ENCODE measurements around the gene PBX1.
A peak's percentile ranks its signal among the peaks of the same experiment; 100 is the strongest.

The PBX1 gene

DNA sequence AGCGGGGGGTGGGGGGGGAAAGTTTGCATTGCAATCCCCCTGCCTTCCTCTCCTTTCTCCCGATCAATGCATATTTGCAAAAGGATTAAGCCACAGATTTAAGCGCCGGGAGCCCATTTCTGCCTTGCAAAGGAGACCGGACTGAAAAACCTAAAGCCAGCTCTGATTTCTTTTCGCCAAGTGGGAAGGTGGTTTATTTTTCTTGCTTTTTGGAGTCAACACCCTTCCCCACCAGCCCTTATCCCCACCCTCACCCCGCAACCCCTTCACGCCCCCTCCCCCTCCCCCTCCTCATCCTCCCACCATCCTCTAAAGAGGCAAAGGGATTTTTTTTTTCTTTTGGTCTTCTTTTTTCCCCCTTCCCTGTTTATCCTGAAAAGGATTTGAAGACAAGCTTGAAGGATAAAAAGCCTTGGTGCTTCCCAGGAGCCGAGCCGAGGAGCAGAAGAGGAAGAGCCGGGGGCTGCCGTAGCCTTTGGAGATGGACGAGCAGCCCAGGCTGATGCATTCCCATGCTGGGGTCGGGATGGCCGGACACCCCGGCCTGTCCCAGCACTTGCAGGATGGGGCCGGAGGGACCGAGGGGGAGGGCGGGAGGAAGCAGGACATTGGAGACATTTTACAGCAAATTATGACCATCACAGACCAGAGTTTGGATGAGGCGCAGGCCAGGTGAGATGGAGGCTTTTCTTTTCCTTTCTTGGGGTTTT lies 513 bp downstream of the PBX1 start:
- no peak for ATAC-seq (replicated peaks; ENCODE audit: extremely low read depth, poor library complexity, severe bottlenecking)
- no peak overlapping the region for H3K27ac Mint-ChIP-seq (ENCODE audit: low read depth)

DNA sequence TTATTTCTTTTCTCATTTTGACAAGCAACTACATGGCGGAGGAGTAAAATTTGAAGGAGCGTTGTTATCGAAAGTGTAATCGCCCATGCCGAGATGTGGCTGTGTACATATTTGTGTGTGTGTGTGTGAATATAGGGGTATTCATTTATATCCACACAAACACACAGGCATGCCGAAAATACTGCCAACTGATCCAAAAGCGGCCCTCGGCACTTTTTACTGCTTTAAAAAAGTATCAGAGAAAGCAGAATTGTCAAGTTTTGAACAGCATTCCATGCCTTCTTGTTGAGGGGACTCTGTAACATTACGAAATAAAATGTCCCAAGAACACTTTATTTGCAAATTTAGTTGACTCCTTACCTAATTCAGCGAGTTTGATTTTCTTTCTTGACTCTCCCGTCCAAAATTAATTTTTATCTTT lies 1.1 kb downstream of the PBX1 start:
- Mint-ChIP-seq H3K27ac (ENCODE audit: low read depth) (no peak overlapping the region), H3K27me3 (peaks cover 17% of the 10 kb centered on the region), H3K4me1 (no peaks in the 10 kb centered on the region), H3K9me3 (no peaks in the 10 kb centered on the region), H3K4me3 (peak overlapping the region; percentile 67), H3K36me3 (ENCODE audit: insufficient read depth) (peaks cover 4% of the 10 kb centered on the region)
- DNase-seq (ENCODE audit: low spot score in 2 of 2) (no peak), ATAC-seq (replicated peaks; ENCODE audit: extremely low read depth, poor library complexity, severe bottlenecking) (no peak)

More for the DNA sequence above, 513 bp downstream of the PBX1 start:
- peak overlapping the region; percentile 67 for H3K4me3 Mint-ChIP-seq
- no peaks in the 10 kb centered on the region for H3K9me3 Mint-ChIP-seq
- H3K27me3 Mint-ChIP-seq, result peaks cover 17% of the 10 kb centered on the region
- H3K4me1 Mint-ChIP-seq, result no peaks in the 10 kb centered on the region
- no peak for DNase-seq (ENCODE audit: low spot score in 2 of 2)
- H3K36me3 Mint-ChIP-seq (ENCODE audit: insufficient read depth), result peaks cover 4% of the 10 kb centered on the region

DNA sequence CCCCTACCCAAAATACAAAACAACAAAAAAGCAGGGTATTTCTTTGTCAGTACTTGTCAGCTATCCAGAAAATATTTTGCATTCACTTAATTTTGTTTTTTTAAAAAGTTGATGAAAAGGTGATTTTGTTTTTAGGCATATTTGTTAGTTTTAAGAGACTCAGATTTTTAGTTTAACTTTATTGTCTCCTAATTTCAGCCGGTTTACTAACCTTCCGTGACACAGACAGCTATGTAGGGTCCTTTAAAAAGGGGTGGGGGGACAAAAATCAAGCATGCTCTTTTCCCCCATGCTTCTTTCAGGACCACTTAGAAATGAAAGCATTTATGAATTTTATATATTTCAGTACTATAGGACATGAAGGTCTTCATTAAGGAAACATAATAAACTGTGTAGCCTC lies 1.6 kb downstream of the PBX1 start:
- Mint-ChIP-seq H3K4me1 (no peaks in the 10 kb centered on the region), H3K36me3 (ENCODE audit: insufficient read depth) (peaks cover 4% of the 10 kb centered on the region), H3K4me3 (peak overlapping the region; percentile 67), H3K27ac (ENCODE audit: low read depth) (no peak overlapping the region), H3K9me3 (no peaks in the 10 kb centered on the region), H3K27me3 (peaks cover 17% of the 10 kb centered on the region)
- DNase-seq (ENCODE audit: low spot score in 2 of 2) (no peak), ATAC-seq (replicated peaks; ENCODE audit: extremely low read depth, poor library complexity, severe bottlenecking) (no peak)

DNA sequence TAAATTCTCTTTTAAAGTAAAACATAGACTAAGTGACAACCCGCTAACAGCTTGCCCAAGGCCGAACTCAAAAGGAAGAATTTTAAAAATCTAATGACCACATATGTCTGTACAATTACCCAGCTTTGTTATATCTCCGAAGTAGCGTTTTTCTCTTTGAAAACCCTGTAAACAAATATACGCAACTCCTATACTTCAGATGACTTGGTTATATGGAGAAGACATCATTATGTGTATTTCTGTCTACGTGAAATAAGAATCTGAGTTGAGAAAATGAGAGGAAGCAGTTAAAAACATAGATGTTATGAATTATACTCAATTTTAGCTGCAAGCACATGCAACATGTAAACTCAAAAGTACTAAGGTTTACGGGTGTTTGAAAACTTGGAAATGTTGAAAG lies 2.0 kb downstream of the PBX1 start:
- no peaks in the 10 kb centered on the region for H3K9me3 Mint-ChIP-seq
- ATAC-seq (replicated peaks; ENCODE audit: extremely low read depth, poor library complexity, severe bottlenecking), result no peak

GRCh38 chr1:164561472-164561871 lies 2.5 kb downstream of the PBX1 start:
- Mint-ChIP-seq H3K4me3 (no peak overlapping the region), H3K4me1 (no peaks in the 10 kb centered on the region), H3K36me3 (ENCODE audit: insufficient read depth) (peaks cover 4% of the 10 kb centered on the region), H3K27ac (ENCODE audit: low read depth) (no peak overlapping the region), H3K9me3 (no peaks in the 10 kb centered on the region), H3K27me3 (peaks cover 17% of the 10 kb centered on the region)
- ATAC-seq (replicated peaks; ENCODE audit: extremely low read depth, poor library complexity, severe bottlenecking), result no peak
- DNase-seq (ENCODE audit: low spot score in 2 of 2), result no peak

More for the DNA sequence above, 2.0 kb downstream of the PBX1 start:
- Mint-ChIP-seq H3K4me3 (peak overlapping the region; percentile 67), H3K27me3 (peaks cover 17% of the 10 kb centered on the region), H3K27ac (ENCODE audit: low read depth) (no peak overlapping the region), H3K4me1 (no peaks in the 10 kb centered on the region), H3K36me3 (ENCODE audit: insufficient read depth) (peaks cover 4% of the 10 kb centered on the region)
- no peak for DNase-seq (ENCODE audit: low spot score in 2 of 2)

- H3K4me1 Mint-ChIP-seq, result no peaks in the 10 kb centered on the region
- H3K4me3 Mint-ChIP-seq, result no peak overlapping the region
- DNase-seq (ENCODE audit: low spot score in 2 of 2) (no peak), ATAC-seq (replicated peaks; ENCODE audit: extremely low read depth, poor library complexity, severe bottlenecking) (no peak)
- H3K27ac Mint-ChIP-seq (ENCODE audit: low read depth), result no peak overlapping the region
- H3K36me3 Mint-ChIP-seq (ENCODE audit: insufficient read depth), result peaks cover 4% of the 10 kb centered on the region
- no peaks in the 10 kb centered on the region for H3K9me3 Mint-ChIP-seq
- peaks cover 17% of the 10 kb centered on the region for H3K27me3 Mint-ChIP-seq
Measured at GRCh38 chr1:164562061-164562460, 3.1 kb downstream of the PBX1 start.

GRCh38 chr1:164562511-164562910 lies 3.5 kb downstream of the PBX1 start:
- H3K9me3 Mint-ChIP-seq, result no peaks in the 10 kb centered on the region
- peaks cover 4% of the 10 kb centered on the region for H3K36me3 Mint-ChIP-seq (ENCODE audit: insufficient read depth)
- H3K27me3 Mint-ChIP-seq, result peaks cover 17% of the 10 kb centered on the region
- ATAC-seq (replicated peaks; ENCODE audit: extremely low read depth, poor library complexity, severe bottlenecking), result no peak
- no peak for DNase-seq (ENCODE audit: low spot score in 2 of 2)
- H3K4me1 Mint-ChIP-seq, result no peaks in the 10 kb centered on the region
- no peak overlapping the region for H3K27ac Mint-ChIP-seq (ENCODE audit: low read depth)
- H3K4me3 Mint-ChIP-seq, result no peak overlapping the region

DNA sequence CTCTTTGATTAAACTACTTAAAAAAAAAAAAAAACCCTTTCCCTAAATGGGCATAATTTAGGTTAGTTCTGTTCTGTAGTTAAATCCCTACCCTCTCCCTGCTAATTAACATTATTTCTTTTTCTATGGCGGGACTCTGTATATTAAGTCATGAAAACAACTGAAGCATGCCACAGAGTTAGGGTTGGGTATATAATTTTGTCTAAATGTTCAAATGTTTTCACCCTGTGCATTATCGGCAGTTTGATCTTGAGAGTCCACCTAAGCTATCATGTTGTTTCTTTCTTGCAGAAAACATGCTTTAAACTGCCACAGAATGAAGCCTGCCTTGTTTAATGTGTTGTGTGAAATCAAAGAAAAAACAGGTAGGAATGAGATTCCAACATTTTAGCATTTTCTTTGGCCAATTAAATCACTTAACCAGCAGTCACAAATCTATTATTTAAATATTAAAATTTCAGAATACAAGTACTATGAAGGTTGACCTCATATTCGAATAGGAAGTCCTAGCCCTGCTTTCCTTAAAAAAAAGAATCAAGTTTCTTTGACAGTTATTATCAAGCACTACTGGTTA lies 4.0 kb downstream of the PBX1 start:
- Mint-ChIP-seq H3K36me3 (ENCODE audit: insufficient read depth) (peaks cover 4% of the 10 kb centered on the region), H3K4me1 (no peaks in the 10 kb centered on the region), H3K27ac (ENCODE audit: low read depth) (no peak overlapping the region), H3K27me3 (peaks cover 17% of the 10 kb centered on the region), H3K9me3 (no peaks in the 10 kb centered on the region), H3K4me3 (no peak overlapping the region)
- ATAC-seq (replicated peaks; ENCODE audit: extremely low read depth, poor library complexity, severe bottlenecking), result no peak
- no peak for DNase-seq (ENCODE audit: low spot score in 2 of 2)

DNA sequence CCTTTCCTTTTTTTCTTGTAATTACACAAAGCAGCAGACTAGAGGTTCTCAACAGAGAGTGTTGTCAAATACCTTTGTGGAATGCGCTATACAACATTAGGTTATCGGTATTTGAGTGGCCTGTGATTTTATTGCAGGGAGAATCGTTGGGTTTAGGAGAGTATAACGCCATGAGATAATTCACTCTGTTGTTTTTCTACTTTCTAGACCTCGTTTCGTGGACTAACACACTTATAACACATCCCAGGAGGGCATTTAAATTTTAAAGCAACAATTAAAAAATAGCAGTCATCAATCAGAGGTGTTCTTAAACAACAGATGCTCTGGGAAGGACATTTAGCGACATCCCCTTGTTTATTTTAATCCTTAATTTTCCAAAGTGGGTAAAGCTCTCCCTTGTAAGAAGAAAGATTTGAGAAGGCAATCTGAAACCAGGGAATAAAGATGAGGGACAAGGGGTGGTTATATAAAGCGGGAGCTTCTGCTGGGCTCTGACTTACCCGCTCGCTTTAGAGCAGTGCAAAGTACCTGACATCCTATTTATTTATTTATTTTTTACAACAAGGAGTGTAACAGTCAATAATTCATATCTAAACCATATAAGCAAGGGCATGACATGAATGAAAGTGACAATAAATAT lies 4.9 kb downstream of the PBX1 start:
- no peaks in the 10 kb centered on the region for H3K9me3 Mint-ChIP-seq
- H3K27ac Mint-ChIP-seq (ENCODE audit: low read depth), result no peak overlapping the region
- H3K4me3 Mint-ChIP-seq, result no peak overlapping the region
- no peak for ATAC-seq (replicated peaks; ENCODE audit: extremely low read depth, poor library complexity, severe bottlenecking)
- peaks cover 17% of the 10 kb centered on the region for H3K27me3 Mint-ChIP-seq
- no peaks in the 10 kb centered on the region for H3K4me1 Mint-ChIP-seq
- H3K36me3 Mint-ChIP-seq (ENCODE audit: insufficient read depth), result peaks cover 4% of the 10 kb centered on the region
- DNase-seq (ENCODE audit: low spot score in 2 of 2), result no peak

GRCh38 chr1:164564378-164564777 lies 5.4 kb downstream of the PBX1 start:
- DNase-seq (ENCODE audit: low spot score in 2 of 2) (no peak), ATAC-seq (replicated peaks; ENCODE audit: extremely low read depth, poor library complexity, severe bottlenecking) (no peak)
- Mint-ChIP-seq H3K27ac (ENCODE audit: low read depth) (no peak overlapping the region), H3K27me3 (peaks cover 17% of the 10 kb centered on the region), H3K4me3 (no peak overlapping the region), H3K36me3 (ENCODE audit: insufficient read depth) (peaks cover 4% of the 10 kb centered on the region), H3K9me3 (no peaks in the 10 kb centered on the region), H3K4me1 (no peaks in the 10 kb centered on the region)

- peaks cover 4% of the 10 kb centered on the region for H3K36me3 Mint-ChIP-seq (ENCODE audit: insufficient read depth)
- H3K4me1 Mint-ChIP-seq, result no peaks in the 10 kb centered on the region
- peaks cover 16% of the 10 kb centered on the region for H3K27me3 Mint-ChIP-seq
- no peak for DNase-seq (ENCODE audit: low spot score in 2 of 2)
- H3K9me3 Mint-ChIP-seq, result no peaks in the 10 kb centered on the region
- H3K27ac Mint-ChIP-seq (ENCODE audit: low read depth), result no peak overlapping the region
- no peak overlapping the region for H3K4me3 Mint-ChIP-seq
- no peak for ATAC-seq (replicated peaks; ENCODE audit: extremely low read depth, poor library complexity, severe bottlenecking)
Measured at GRCh38 chr1:164565357-164565756, 6.4 kb downstream of the PBX1 start.

DNA sequence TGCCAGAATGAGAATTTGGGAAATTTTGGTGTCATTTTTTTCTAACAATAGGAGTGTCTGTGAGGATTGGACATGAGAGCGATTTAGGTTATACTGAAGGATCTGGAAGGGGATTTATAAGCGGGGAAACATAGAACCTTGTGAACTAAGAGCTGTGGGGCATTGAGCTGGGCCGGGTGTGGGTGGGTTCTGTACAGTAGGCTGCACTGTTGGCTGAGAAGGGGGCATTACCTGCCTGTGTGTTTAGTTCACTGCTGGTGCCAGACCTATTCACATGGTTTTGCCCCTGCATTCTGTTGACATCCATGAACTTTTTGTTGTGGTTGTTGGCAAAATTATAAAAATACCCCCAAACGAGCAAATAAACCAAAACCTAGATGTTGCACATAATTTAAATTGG lies 8.8 kb downstream of the PBX1 start:
- Mint-ChIP-seq H3K4me1 (no peaks in the 10 kb centered on the region), H3K9me3 (no peaks in the 10 kb centered on the region), H3K4me3 (no peak overlapping the region), H3K36me3 (ENCODE audit: insufficient read depth) (peaks cover 2% of the 10 kb centered on the region), H3K27me3 (no peaks in the 10 kb centered on the region), H3K27ac (ENCODE audit: low read depth) (no peak overlapping the region)
- ATAC-seq (replicated peaks; ENCODE audit: extremely low read depth, poor library complexity, severe bottlenecking) (no peak), DNase-seq (ENCODE audit: low spot score in 2 of 2) (no peak)

DNA sequence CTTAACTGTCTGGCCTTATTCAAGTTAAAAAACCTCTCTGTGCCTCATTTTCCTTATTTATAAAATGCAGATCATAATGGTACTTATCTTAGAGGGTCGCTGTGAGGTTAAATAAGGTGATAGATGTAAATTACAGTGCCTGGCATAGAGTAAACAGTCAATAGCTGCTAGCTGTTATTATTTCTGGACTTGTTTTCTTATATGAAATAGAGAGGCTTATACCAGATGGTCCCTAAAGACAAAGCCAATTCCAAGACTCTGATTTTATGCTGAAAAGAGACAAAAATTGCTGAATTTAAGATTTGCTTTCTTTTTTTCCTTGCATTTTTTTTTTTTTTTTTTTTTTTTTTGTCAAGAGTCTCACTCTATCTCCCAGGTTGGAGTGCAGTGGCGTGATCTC lies 10.3 kb downstream of the PBX1 start:
- H3K4me1 Mint-ChIP-seq, result no peaks in the 10 kb centered on the region
- no peaks in the 10 kb centered on the region for H3K9me3 Mint-ChIP-seq
- H3K27me3 Mint-ChIP-seq, result no peaks in the 10 kb centered on the region
- no peak overlapping the region for H3K27ac Mint-ChIP-seq (ENCODE audit: low read depth)
- DNase-seq (ENCODE audit: low spot score in 2 of 2) (no peak), ATAC-seq (replicated peaks; ENCODE audit: extremely low read depth, poor library complexity, severe bottlenecking) (no peak)
- no peak overlapping the region for H3K4me3 Mint-ChIP-seq
- H3K36me3 Mint-ChIP-seq (ENCODE audit: insufficient read depth), result no peaks in the 10 kb centered on the region
